ENCODE measurements around the gene TSPAN5. TPM values are rescaled to one million over a fixed set of nuclear protein-coding genes. Genes with fewer than 3 reads are reported as not detected.
A peak's percentile ranks its signal among the peaks of the same experiment; 100 is the strongest.

Gene TSPAN5
- total and polyA plus RNA-seq, 2 of the 4 experiments (the other 2 are of a cell fraction): 64.8 to 79.6 TPM

- H3K23ac ChIP-seq (ENCODE audit: low read depth, low read length): no peak overlapping the region
- H3K27ac ChIP-seq (ENCODE audit: insufficient read depth, low read length): no peak overlapping the region
- intact Hi-C loops (cut with micrococcal nuclease) (no loop called here), dilution Hi-C loops (cut with HindIII; ENCODE audit: low sequenced_read_pairs, unreplicated experiment) (no loop called here), in situ Hi-C loops (cut with MboI; ENCODE audit: low sequenced_read_pairs) (no loop called here)
- H3K9me3 ChIP-seq (ENCODE audit: control insufficient read depth, insufficient read depth, low read length): no peaks in the 10 kb centered on the region
- no CpG with 5 or more reads among the region's 3 CpGs for WGBS, 2 experiments (ENCODE audit: extremely low coverage in 2 of 2, insufficient read length in 1 of 2)
- ChIA-PET POLR2A (ENCODE audit: unreplicated experiment) (interaction anchor here (0.6 kb wide), 1 partner anchor 77 kb away, joined by 4 read pairs; no protein-coding TSS in a partner anchor), CTCF (no interaction called here)
- H3K9ac ChIP-seq (ENCODE audit: low read depth, low read length): no peak overlapping the region
- no peak overlapping the region for H2AK9ac ChIP-seq (replicated peaks; ENCODE audit: low read depth, low read length, poor library complexity)
- H2BK20ac ChIP-seq (ENCODE audit: low read depth, low read length): no peak overlapping the region
- peaks cover 10% of the 10 kb centered on the region for H3K9me1 ChIP-seq (ENCODE audit: insufficient read depth, low read length)
- H3K79me1 ChIP-seq (ENCODE audit: low read depth in 1 of 2, low read length in 2 of 2): peaks cover 16 to 42% of the 10 kb centered on the region in 2 experiments
- H3K14ac ChIP-seq (replicated peaks; ENCODE audit: low read depth, low read length): peak overlapping the region; percentile 19; the same call in 1 of the 2 replicates
- no peak overlapping the region for H3K4me2 ChIP-seq (ENCODE audit: low read depth, low read length)
- H2BK15ac ChIP-seq (ENCODE audit: low read depth, low read length): no peak overlapping the region
- no peak for DNase-seq
- TF ChIP-seq RCOR1 (IDR thresholded peaks at IDR 0.05; ENCODE audit: insufficient replicate concordance, low read length) (no peak), CTCF (conservative IDR thresholded peaks at IDR 0.05; ENCODE audit: low read depth, low read length) (no peak), MXI1 (IDR thresholded peaks at IDR 0.05; ENCODE audit: borderline replicate concordance, low read depth, low read length) (no peak), RAD21 (IDR thresholded peaks at IDR 0.05; ENCODE audit: low read length) (no peak), NFE2L2 (IDR thresholded peaks at IDR 0.05; ENCODE audit: low read depth, low read length) (no peak), FOS (IDR thresholded peaks at IDR 0.05; ENCODE audit: low read depth, low read length) (no peak), USF2 (IDR thresholded peaks at IDR 0.05; ENCODE audit: low read depth, low read length) (no peak), POLR2A (IDR thresholded peaks at IDR 0.05; ENCODE audit: low read depth, low read length) (no peak), SMC3 (IDR thresholded peaks at IDR 0.05; ENCODE audit: low read depth, low read length) (no peak), MAZ (IDR thresholded peaks at IDR 0.05; ENCODE audit: borderline replicate concordance, low read depth, low read length) (no peak), CHD1 (IDR thresholded peaks at IDR 0.05; ENCODE audit: low read depth, low read length) (no peak), MAFK (IDR thresholded peaks at IDR 0.05; ENCODE audit: low read depth, low read length) (no peak)
- no peak overlapping the region for H4K8ac ChIP-seq (ENCODE audit: low read depth in 2 of 2, low read length in 2 of 2)
- H2BK120ac ChIP-seq (ENCODE audit: low read depth, low read length): no peak overlapping the region
- no peak overlapping the region for H3K18ac ChIP-seq (ENCODE audit: low read depth, low read length)
- no peak for ATAC-seq (ENCODE audit: low read depth)
- H4K91ac ChIP-seq (ENCODE audit: insufficient read depth, low read depth, low read length): no peak overlapping the region
- BruUV-seq (replicated peaks): no TSS peak
- H2AK5ac ChIP-seq (ENCODE audit: low read depth, low read length): no peak overlapping the region; the same call in 1 of the 2 replicates
- H3K27me3 ChIP-seq (ENCODE audit: control insufficient read depth, insufficient read depth, low read length): no peaks in the 10 kb centered on the region
- H3K36me3 ChIP-seq (ENCODE audit: control insufficient read depth, insufficient read depth, low read length): no peaks in the 10 kb centered on the region
- no peak overlapping the region for H3K4ac ChIP-seq (ENCODE audit: low read depth, low read length)
- no peak overlapping the region for H2BK5ac ChIP-seq (ENCODE audit: low read depth, low read length, poor library complexity, severe bottlenecking)
- no peak overlapping the region for H4K5ac ChIP-seq (ENCODE audit: low read depth, low read length)
- H2AFZ ChIP-seq (replicated peaks; ENCODE audit: low read length, poor library complexity): no peak overlapping the region
- H3K4me3 ChIP-seq (ENCODE audit: insufficient read depth, low read depth, low read length): no peak overlapping the region
- no peak overlapping the region for H3K56ac ChIP-seq (ENCODE audit: extremely low read depth, insufficient read depth, low read length)
- peaks cover 7% of the 10 kb centered on the region for H3K4me1 ChIP-seq (ENCODE audit: control insufficient read depth, insufficient read depth, low read length)
- no peaks in the 10 kb centered on the region; the same call in none of the 2 replicates for H4K20me1 ChIP-seq (ENCODE audit: insufficient read depth, low read length)
Observed at GRCh38 chr4:98530572-98530971, 127.8 kb downstream of the TSPAN5 start.

All from IMR-90 (cell line).